Measurements from ENCODE around the gene PRR13.
"Not testable (repeated sequence)": the region's sequence is repeated elsewhere in the genome, so short reads cannot be mapped to it uniquely, and the experiment has no call there.

Gene PRR13

GRCh38 chr12:53441040-53441833, at the start of gene PRR13:
Gene PRR13, plus strand, starts transcription at chr12:53441734. Its CDS starts 981 bp downstream, at chr12:53442715.
- in situ Hi-C loops (cut with HindIII; ENCODE audit: low sequenced_read_pairs), result no loop called here

DNA sequence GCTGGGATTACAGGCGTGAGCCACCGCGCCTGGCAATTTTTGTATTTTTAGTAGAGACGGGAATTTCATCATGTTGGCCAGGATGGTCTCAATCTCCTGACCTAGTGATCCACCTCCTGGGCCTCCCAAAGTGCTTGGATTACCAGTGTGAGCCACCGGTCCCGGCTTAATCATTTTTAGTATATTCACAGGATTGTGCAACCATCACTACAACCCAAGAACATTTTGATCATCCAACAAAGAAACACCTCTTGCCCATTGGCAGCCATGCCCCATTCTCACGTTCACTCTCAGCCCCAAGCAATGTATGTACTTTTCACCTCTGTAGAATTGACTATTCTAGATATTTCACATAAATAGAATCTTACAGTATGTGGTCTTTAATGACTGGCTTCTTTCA, 41.6 kb upstream of the PRR13 start:
- in situ Hi-C loops (cut with HindIII; ENCODE audit: low sequenced_read_pairs), result no loop called here

DNA sequence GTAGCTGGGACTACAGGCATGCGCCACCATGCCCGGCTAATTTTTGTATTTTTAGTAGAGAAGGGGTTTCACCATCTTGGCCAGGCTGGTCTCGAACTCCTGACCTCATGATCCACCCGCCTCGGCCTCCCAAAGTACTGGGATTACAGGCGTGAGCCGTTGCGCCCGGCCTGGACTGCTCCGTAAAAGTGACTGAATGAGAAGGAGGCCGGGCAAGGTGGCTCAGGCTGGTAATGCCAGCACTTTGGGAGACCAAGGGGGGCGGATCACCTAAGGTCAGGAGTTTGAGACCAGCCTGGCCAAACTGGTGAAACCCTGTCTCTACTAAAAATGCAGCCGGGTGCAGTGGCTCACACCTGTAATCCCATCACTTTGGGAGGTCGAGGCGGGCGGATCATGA, 39.2 kb upstream of the PRR13 start:
- in situ Hi-C loops (cut with HindIII; ENCODE audit: low sequenced_read_pairs), result not testable (repeated sequence)

DNA sequence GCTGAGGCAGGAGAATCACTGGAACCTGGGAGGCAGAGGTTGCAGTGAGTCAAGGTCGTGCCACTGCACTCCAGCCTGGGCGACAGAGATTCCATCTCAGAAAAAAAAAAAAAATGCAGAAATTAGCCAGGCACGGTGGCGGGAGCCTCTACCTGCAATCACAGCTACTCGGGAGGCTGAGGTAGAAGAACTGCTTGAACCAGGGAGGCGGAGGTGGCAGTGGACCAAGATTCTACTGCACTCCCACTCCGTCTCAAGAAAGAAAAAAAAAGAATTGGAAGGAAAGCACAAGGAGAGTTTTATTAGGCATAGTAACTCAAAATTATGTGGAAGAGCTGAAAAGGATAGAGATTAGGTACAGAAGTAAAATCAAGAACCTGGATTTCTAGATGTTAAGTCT, 38.7 kb upstream of the PRR13 start:
- in situ Hi-C loops (cut with HindIII; ENCODE audit: low sequenced_read_pairs), result no loop called here

DNA sequence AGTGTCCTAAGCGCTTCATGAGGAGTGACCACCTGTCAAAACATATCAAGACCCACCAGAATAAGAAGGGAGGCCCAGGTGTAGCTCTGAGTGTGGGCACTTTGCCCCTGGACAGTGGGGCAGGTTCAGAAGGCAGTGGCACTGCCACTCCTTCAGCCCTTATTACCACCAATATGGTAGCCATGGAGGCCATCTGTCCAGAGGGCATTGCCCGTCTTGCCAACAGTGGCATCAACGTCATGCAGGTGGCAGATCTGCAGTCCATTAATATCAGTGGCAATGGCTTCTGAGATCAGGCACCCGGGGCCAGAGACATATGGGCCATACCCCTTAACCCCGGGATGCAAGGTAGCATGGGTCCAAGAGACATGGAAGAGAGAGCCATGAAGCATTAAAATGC, 30.6 kb upstream of the PRR13 start:
- in situ Hi-C loops (cut with HindIII; ENCODE audit: low sequenced_read_pairs), result no loop called here

GRCh38 chr12:53413485-53414204, 27.9 kb upstream of the PRR13 start:
- in situ Hi-C loops (cut with HindIII; ENCODE audit: low sequenced_read_pairs), result no loop called here

DNA sequence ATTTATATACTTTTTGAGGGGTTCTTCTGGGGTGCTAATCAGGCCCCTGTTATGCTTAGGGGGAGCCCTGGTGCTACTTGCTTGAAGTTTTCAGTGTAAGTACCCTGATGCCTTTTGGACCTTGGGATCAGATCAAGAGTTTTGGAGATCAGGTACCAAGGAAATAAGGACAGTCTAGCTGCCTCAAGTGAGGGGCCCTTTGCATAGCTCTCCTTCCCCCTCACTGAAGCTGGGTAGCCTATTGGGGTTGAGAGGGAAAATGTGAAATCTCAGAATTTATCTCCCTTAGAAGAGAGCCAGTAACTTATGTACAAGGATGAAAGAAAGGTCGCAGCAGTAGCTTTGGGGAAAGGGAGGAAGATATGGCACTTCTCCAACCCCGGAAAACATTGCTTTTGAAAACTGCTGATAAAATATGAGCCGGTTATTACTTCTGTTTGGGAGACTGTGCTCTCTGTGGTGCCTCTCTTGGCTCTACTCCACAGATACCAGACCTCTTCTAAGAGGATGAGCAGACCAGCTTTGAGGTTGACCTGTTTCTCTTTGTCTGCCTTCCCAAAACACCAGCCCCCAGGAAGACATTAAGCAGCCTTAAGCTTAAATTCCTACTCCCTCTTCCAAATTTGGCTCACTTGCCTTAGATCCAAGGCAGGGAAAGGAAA, 26.6 kb upstream of the PRR13 start:
- in situ Hi-C loops (cut with HindIII; ENCODE audit: low sequenced_read_pairs), result no loop called here

- in situ Hi-C loops (cut with HindIII; ENCODE audit: low sequenced_read_pairs), result not testable (repeated sequence)
Observed at GRCh38 chr12:53415752-53416389, 25.7 kb upstream of the PRR13 start.

GRCh38 chr12:53417291-53417816, 24.2 kb upstream of the PRR13 start:
- in situ Hi-C loops (cut with HindIII; ENCODE audit: low sequenced_read_pairs), result not testable (repeated sequence)

DNA sequence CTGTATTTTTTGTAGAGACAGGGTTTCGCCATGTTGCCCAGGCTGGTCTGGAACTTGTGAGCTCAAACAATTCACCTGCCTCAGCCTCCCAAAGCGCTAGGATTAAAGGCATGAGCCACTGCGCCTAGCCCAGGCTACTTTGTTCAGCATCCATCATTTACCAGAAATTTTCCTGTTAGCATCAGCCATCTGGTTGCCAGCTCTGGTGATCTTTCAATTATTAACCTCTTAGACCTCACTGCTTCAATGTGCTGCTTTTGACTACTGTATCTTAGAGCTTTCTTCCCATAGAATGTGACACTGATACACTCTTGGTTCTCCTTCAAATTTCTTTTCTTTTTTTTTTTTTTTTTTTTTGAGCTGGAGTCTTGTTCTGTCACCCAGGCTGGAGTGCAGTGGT, 23.3 kb upstream of the PRR13 start:
- in situ Hi-C loops (cut with HindIII; ENCODE audit: low sequenced_read_pairs), result no loop called here

DNA sequence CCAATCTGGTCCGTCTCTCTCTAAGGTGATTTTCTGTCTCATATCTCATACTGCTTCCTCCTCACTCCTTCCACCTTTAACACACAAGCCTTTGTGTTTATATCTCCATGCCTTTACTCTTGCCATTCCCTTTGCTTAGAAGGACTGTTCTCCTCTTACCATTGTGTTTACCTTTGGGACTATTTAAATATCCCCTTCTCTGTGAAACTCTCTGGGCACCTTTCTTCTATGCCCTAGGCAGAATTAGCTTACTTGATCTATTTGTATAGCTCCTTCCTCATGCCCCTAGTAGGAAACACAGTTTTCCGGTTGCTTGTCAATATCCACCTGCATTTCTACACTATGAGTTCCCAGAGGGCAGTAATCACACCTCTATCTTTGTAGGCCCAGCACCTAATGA, 21.8 kb upstream of the PRR13 start:
- in situ Hi-C loops (cut with HindIII; ENCODE audit: low sequenced_read_pairs), result loop anchor here (5.0 kb wide), 1 partner anchor 77 kb away; no protein-coding TSS in a partner anchor

DNA sequence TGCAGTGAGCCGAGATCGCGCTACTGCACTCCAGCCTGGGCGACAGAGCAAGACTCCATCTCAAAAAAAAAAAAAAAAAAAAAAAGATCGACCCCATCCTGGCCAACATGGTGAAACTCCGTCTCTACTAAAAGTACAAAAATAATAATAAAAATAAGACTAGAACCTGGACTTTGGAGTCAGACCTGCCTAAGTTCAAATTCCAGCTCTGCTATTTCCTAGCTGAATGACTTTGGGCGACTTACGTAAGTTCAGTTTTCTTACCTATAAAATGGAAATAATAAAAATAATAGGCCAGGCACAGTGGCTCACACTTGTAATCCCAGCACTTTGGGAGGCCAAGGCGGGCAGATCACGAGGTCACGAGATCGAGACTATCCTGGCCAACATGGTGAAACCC, 19.3 kb upstream of the PRR13 start:
- in situ Hi-C loops (cut with HindIII; ENCODE audit: low sequenced_read_pairs), result loop anchor here (5.0 kb wide), 1 partner anchor 80 kb away; no protein-coding TSS in a partner anchor

GRCh38 chr12:53423597-53423996, 17.9 kb upstream of the PRR13 start, which contains the start of gene AMHR2:
Gene AMHR2, plus strand, starts transcription at chr12:53423855. Its CDS starts 80 bp downstream, at chr12:53423935.
- in situ Hi-C loops (cut with HindIII; ENCODE audit: low sequenced_read_pairs), result loop anchor here (5.0 kb wide), 1 partner anchor 81 kb away; no protein-coding TSS in a partner anchor

DNA sequence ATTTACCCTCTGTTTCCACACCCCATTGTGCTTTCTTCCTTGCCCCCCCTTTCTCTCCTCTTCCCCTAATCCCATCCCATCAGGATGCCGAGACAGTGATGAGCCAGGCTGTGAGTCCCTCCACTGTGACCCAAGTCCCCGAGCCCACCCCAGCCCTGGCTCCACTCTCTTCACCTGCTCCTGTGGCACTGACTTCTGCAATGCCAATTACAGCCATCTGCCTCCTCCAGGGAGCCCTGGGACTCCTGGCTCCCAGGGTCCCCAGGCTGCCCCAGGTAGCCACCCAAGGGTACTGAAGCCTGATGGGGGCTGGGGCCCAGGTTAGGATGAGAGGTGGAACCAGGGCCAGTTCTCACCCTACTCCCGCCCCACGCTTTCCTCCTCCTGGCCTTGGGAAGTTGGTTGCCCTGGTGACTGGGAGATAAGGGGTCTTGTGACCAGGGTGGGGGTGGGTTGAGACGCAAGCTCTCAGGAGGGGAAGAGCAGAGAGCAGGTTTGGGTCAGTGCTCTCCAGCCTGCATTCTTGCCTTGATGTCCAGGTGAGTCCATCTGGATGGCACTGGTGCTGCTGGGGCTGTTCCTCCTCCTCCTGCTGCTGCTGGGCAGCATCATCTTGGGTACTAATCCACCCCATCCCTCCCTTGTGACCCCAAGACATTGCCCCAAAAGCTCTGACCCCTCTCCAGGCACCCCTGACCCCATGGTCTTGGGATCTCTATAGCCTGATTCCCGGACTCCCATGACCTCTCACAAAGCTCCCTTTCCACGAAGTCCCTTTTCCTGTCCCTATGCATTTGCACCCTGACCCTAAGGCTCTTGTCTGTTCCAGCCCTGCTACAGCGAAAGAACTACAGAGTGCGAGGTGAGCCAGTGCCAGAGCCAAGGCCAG, 16.7 kb upstream of the PRR13 start:
- in situ Hi-C loops (cut with HindIII; ENCODE audit: low sequenced_read_pairs), result loop anchor here (5.0 kb wide), 1 partner anchor 83 kb away; no protein-coding TSS in a partner anchor

DNA sequence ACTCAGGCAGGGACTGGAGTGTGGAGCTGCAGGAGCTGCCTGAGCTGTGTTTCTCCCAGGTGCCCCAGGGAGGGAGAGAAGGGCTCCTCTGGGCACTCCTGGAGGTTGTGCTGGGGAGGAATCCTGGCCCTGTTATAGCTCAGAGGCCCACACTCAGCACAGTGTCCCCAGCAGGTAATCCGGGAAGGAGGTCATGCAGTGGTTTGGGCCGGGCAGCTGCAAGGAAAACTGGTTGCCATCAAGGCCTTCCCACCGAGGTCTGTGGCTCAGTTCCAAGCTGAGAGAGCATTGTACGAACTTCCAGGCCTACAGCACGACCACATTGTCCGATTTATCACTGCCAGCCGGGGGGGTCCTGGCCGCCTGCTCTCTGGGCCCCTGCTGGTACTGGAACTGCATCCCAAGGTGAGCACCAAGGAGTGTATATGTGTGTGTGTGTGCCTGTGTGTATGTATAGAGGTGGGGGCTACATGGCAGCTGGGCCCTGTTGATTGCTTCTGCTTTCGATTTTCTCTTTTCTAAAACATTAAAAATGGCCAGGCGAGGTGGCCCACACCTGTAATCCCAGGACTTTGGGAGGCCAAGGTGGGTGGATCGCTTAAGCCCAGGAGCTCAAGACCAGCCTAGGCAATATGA, 15.9 kb upstream of the PRR13 start:
- in situ Hi-C loops (cut with HindIII; ENCODE audit: low sequenced_read_pairs), result no loop called here

DNA sequence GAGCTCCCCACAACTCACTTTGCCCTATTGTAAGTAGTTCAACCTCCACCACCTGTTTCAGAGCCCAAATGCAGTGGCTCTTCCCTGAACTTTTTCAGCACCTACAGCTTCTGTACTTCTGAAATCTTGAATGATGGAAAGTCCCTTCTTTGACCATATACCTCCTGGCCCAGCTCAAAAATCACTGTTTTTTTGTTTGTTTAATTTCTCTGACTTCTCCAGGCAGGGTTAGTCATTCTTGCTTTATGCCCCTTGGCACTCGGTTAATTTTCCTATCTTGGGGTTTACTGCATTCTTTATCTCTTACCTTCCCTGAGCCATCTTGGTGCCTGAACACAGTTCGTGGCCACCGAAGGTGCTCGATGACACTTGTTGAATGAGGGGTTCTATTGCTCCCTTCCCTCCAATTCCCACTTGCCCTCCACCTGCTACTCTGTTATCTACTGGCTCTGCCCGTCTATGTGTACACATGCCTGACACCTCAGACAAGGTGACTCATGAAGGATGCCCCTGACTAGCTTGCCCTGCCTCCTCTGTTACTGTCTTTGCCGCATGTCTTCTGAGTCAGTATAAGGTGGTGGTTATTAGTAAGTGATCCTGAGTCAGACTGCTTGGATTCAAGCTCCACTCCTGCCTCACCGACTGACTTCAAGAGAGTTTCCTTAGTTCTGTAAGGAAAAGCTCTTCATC, 13.5 kb upstream of the PRR13 start:
- in situ Hi-C loops (cut with HindIII; ENCODE audit: low sequenced_read_pairs), result no loop called here

DNA sequence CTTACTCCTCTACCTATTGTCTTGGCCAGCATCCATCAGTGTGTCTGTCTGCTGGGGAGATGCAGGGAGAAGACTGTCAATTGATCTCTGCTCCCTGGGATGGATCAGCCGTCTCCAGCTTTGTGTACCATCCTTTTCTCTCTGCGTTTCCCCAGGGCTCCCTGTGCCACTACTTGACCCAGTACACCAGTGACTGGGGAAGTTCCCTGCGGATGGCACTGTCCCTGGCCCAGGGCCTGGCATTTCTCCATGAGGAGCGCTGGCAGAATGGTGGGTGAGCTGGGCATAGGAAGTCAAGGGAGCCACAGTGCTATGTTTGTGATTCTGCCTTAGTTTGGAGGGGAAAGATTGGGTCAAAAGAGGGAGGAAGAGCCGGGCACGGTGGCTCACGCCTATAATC, 12.8 kb upstream of the PRR13 start:
- in situ Hi-C loops (cut with HindIII; ENCODE audit: low sequenced_read_pairs), result no loop called here

GRCh38 chr12:53430116-53430515, 11.4 kb upstream of the PRR13 start:
- in situ Hi-C loops (cut with HindIII; ENCODE audit: low sequenced_read_pairs), result no loop called here

DNA sequence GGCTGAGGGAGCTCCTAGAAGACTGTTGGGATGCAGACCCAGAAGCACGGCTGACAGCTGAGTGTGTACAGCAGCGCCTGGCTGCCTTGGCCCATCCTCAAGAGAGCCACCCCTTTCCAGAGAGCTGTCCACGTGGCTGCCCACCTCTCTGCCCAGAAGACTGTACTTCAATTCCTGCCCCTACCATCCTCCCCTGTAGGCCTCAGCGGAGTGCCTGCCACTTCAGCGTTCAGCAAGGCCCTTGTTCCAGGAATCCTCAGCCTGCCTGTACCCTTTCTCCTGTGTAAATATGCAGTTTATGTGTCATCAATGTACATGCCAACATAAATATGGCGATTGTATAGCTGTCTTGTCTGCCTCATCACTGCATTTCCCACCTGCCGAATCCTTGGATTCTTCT, 10.3 kb upstream of the PRR13 start:
- in situ Hi-C loops (cut with HindIII; ENCODE audit: low sequenced_read_pairs), result no loop called here
